ENCODE results near the gene ALDH18A1.
"Not testable (repeated sequence)": the region's sequence is repeated elsewhere in the genome, so short reads cannot be mapped to it uniquely, and the experiment has no call there.

The ALDH18A1 gene

DNA sequence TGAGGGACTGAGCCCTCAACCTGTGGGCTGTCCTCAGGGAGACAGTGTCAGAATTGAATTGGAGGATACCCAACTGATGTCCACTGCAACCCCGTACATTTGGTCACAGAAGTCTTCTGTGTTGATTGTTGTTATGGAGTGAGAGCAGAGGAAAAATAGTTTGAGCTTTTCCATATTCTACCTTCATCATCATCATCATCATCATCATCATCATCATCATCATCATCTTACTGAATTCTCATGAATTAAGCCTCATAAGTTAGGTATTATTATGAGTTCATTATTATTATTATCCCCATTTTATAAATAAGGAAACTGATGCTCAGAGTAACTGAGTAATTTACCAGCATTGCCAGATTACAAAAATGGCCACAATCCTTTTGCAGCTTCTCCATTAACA, 8.4 kb downstream of the ALDH18A1 start:
- no peak for DNase-seq

DNA sequence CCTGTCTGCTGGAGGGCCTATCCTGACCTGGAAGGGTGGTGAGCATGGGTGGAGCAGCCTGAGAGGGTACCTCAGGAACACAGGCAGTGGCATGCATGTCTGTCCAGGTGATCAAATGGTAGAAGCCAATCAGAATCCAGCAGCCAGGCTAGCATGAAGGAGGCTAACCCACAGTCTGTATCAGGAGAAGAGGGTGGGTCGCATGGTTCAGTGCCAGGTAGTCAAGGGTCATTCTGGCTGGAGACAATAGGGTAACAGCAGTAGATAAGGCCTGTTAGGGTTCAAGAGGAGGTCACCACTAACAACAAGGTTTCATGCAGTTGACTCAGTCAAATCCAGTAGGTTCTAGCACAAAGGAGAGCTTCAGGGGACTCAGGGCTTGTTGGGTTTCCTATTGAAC, 10.4 kb downstream of the ALDH18A1 start:
- no peak for DNase-seq

DNA sequence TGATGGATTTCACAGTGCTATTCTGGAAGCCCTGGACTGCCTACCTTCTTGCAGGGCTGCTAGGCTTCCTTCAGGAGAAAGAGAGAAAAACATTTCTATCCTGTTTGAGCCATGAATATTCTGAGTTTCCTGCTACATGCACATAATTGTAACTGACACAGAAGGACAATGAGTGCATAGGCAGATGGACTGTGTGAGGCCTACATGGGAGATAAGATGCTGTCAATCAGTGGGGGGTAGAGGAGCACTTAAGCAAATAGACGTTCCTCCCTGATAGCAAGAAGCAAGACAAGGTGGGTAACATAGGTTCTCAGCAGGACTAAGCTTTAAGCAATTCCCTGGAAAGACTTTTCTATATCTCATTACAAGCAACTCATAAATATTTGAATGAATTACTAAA, 11.6 kb downstream of the ALDH18A1 start:
- no peak for DNase-seq

DNA sequence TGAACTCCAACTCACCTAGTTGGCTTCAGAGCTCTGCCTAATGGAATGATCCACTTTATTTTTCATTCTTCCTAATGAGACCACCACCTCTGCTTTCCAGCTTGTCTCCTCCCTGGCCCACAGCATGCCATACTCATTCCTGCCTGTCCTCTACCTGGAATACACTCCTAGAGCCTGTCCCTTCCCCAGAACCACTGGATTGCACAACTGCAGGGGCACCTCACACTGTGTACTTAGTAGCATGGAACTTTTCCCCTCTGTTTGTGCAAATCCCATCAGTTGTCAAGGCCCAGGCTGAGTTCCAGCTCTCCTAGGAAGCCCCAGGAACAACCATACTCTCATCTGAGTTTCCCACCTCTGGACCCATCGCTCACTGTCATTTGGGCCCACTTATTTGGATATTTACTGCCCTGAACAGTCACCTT, 15.6 kb downstream of the ALDH18A1 start:
- DNase-seq, result no peak

DNA sequence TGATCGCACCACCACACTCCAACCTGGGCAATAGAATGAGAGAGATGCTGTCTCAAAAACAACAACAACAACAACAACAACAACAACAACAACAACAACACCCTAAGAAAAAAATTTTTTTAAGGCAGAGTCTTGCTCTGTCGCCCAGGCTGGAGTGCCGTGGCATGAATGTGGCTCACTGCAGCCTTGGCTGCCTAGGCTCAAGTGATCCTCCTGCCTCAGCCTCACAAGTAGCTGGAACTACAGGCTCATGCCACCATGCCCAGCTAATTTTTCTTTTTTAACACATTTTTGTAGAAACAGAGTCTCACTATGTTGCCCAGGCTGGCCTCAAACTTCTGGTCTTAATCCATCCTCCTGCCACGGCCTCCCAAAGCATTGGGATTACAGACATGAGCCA, 18.6 kb downstream of the ALDH18A1 start:
- no peak for DNase-seq

DNA sequence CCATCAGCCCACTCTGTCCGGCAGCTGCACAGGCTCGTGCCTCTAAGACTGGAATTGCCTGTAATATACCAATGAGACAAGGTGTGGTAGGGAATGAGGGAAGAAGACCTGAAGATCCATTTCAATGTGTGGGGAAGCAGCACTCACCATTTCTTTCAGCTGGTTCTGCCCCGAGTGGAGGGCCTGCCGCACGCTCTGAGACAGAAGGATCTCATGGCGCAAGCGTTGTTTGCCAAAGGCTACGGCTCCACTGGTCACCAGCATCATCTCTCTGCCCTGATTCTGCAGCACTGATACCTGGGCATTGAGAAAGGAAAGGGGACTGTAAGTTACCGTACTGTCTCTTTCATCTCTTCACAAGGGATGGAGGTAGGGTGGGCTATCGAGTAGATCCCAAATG, 19.4 kb downstream of the ALDH18A1 start:
- DNase-seq, result no peak

DNA sequence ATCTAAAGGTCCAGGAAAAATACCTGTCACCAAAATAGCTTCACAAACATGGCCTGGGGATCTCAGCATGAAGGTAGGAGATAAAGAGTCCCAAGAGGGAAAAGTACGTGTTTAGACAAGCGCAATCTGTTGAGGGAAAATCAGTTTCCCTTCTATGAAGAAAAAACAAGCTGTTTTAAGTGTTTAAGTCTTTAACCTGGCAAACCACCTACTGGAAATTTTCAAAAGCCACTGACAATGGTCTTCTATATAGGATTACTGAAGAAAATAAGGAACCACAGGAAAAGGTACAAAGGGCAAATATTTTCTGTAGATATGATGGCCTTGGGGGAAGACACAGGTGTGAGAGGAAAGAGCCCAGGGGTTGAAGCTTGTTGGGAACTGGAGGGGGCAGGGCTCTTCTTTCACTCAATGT, 21.2 kb downstream of the ALDH18A1 start:
- DNase-seq, result no peak

DNA sequence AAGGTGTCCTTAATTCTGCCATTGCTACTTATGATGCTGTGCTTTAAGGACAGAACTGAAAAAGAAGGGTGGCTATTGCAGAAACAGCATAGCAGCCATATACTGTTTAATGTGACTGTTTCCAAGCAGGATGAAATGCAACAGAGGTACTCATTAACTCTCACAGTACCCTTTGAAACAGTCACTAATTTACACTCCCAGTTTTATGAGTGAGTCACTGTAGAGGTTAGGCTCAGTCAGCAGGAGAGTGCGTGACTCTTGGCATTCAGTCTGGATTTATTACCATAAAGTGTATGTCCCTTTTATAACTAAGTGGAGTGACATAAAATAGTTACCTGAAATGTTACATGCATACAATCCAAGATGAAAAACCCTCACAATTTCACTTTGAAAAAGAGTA, 27.7 kb downstream of the ALDH18A1 start:
- no peak for DNase-seq

DNA sequence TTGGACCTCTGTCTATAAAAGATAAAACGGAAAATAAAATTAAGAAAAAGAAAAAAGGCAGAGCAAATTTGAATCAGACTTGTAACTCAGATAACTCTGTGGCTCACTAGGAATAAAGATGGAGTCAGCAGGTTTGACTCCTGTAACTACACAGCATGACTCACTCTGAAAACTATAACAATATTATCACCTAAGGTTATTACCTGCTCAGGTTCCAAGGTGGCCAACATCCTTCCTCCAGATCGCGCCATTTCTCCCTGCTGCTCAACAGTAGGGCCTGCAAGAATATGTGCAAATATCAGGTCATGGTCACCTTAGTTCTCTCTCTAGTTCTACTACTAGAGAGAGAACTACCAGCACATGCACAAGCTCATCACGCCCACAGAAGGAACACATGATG, 30.0 kb downstream of the ALDH18A1 start:
- no peak for DNase-seq

DNA sequence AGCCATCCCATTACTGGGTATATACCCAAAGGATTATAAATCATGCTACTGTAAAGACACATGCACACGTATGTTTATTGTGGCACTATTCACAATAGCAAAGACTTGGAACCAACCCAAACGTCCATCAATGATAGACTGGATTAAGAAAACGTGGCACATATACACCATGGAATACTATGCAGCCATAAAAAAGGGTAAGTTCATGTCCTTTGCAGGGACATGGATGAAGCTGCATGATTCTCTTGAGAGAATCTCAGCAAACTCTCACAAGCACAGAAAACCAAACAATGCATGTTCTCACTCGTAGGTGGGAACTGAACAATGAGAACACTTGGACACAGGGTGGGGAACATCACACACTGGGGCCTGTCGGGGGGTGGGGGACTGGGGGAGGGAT, 36.1 kb downstream of the ALDH18A1 start:
- not testable (repeated sequence) for DNase-seq

DNA sequence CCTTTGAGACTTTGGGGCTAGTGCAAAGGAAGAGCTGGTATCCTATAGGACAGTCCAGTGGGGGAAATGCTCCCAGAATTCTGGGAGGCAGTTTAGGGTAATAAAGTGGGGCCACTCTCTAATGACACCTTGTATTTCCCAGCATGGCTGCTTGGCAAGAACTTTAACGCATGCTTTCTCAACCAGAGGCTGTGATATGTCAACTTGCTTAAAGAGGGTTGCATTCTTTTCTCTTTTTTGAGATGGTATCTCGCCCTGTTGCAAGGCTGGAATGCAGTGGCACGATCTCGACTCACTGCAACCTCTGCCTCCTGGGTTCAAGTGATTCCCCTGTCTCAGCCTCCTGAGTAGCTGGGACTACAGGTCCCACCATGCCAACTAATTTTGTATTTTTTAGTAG, 38.4 kb downstream of the ALDH18A1 start:
- DNase-seq, result no peak

DNA sequence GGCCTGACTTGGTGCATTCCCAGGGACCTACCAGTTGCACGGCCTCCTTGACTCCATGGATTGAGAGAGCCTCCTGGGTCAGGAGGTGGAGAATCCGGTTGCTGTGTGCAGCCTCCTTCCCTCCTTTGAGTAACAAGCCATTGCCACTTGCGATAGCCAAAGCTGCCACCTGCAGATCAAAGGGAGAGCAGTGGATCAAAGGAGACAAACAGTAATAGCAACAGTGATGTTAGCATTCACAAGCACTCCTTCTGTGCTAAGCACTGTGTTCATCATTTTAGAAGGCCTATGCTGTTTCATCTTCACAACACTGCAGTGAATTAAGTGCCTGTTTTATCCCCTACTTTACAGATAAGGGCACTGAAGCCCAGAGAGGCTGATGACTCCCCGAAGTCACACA, 40.1 kb downstream of the ALDH18A1 start:
- no peak for DNase-seq

DNA sequence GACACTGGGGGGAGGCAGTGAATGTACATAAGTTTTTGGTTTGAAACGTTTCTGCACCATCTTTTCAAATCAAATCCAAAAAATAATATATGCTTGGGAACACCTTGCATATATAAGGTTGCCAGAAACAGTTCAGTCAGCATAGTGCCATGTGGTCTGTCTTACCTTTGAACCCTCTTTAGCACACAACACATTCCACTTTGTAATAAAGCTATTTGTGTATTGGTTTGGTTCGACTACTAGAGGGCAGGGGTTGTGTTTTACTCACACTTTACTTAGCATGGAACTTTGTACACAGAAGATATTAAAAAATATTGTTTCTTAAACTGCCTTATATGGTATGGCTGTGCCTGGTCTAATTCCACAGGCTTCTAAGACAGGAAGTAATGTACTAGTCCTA, 43.2 kb downstream of the ALDH18A1 start:
- no peak for DNase-seq

DNA sequence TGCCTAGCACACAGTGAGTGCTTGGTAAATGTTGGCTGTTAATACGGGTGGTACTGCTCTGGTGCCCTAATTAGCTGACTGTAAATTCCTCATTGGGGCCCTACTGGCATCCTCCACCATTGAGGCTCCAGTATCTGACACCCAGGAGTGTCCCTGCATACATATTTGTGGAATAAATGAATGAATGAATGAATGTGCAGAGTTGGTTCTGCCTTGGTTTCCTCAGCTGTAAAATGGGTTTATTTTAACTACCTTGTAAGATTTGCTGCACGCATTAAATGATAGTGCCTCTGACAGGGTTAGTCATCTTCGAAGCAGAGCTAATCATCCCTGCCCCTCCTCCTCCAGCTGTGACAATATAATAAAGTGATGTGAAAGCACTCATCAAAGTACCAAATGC, 45.8 kb downstream of the ALDH18A1 start:
- DNase-seq, result no peak

DNA sequence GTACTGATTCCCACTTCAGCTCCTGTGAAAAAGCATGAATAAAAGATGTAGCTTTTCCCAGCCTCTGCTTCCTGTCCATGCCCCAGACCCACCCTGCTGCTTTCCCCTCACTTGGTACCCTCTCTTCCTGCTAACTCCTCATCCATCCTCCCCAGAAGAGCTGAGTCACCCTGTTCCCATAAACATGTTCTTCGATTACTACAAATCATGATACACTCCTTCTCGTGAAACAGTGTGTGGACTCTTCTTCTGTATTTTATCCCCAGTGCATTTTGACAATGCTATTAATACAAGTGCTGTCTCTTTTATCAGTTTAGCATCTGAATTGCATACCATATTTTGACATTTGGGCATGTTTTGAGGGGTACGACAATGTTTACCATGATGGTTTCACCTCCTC, 49.6 kb downstream of the ALDH18A1 start:
- DNase-seq, result no peak

DNA sequence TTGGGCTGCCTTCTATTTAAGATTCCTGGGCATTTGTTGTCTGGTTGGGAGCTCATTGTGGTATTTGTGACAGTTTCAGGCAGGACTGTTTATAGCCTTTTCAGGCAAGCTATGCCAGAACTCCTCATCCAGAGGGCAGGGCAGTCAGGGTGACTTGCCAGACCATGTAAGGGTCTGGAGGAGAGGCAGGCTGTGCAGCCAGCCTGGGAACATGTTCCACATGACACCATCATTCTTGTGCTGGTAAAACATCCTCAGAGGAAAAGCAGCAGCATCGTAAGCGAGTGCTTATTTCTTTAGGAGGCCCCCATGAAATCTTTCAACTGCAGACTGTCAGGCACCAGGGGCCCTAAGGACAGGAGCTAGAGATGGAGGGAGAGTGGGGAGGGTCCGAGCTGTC, 51.3 kb downstream of the ALDH18A1 start:
- DNase-seq, result no peak

DNA sequence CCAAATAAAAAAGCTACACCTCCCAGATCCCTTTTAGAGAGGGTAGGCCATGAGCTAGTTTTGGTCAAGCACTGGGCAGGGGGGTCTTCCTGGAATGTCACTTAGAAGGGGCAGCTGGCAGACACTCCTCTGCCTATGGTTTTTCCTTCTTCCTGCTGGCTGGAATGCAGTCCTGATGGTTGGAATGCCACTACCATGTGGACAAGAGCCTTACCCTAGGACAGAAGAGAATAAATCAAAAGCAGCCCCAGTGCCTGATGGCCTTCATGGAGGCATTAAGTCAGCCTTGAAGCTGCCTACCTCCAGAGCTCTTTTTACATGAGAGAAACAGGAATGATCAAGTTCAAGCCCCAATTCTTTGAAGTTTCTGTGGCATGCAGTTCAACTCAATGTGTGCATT, 51.9 kb downstream of the ALDH18A1 start:
- no peak for DNase-seq

DNA sequence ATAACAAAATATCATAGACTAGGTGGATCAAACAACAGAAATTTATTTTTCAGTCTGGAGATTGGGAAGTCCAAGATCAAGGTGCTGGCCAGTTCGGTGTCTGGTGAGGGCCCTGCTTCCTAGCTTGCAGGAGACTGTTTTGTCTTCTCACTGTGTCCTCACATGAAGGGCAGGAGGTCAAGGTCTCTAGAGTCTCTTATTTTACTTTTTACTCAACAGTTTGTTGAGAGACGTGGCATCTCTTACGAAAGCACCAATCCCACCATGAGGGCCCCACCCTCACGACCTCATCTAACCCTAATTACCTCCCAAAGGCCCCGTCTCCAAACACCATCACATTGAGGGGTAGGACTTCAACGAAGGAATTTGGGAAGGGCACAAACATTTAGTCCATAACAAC, 54.1 kb downstream of the ALDH18A1 start:
- no peak for DNase-seq

DNA sequence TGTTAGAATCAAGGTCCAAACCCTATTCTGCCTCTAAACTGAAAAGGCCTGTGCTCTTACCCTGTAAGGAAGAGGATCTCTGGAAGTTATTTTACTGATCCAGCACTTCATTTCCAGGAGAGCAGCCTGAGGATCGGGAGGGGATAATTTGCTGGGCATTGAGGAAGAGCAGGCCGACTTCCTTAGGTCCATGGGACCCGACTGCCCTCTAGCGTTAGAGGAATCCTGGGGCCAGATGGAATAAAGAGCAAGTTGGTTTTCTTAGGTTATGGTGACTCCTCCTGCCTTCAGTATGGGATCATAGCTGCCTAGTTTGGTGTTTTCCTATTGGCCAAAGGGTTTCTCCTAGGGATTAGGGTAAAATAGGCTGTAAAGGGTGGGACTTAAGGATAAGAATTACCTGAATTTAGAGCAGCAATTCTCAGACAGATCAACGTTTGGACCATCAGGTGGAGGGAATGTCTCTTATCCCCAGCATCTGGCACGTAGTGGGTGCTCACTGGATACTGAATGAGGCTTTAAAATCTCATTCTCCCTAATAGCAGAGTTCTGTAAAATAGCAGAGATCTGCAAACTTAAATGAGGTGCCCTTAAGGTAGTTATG, 55.3 kb downstream of the ALDH18A1 start:
- DNase-seq, result peak; percentile 80 to 85 (median 83)

DNA sequence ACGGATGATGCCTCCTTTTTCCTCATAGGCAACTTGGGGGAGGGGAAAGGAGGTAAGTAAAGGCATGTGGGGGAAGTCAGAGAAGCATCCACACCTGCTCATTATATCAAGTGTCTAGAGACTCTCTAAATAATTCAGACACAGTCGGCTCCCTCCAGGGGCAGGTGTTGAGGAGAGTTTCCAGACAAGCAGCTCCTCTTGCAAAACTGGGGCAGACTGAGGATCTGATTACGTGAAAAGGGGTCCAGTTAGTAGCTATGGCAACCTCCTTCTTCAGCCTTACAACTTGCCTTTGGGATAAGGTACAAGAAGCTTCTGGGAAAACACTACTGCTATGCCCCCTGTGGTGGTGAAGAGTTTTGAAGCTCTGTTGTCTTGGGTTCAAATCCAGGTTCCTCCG, 56.4 kb downstream of the ALDH18A1 start:
- DNase-seq, result no peak

DNA sequence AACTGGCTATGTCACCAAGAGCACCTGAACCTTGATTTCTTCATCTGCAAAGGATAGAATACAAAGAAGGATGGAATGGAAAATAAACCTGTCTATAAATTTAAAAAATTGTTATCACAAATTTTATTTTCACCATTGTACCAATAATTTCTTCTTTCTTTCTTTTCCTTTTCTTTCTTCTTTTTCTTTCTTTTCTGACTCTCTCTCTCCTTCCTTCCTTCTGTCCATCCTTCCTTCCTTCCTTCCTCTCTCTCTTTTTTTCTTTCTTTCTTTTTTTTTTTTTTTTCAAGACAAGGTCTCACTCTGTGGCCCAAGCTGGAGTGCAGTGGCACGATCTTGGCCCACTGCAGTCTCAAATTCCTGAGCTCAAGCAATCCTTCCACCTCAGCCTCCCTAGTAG, 58.7 kb downstream of the ALDH18A1 start:
- DNase-seq, result no peak

DNA sequence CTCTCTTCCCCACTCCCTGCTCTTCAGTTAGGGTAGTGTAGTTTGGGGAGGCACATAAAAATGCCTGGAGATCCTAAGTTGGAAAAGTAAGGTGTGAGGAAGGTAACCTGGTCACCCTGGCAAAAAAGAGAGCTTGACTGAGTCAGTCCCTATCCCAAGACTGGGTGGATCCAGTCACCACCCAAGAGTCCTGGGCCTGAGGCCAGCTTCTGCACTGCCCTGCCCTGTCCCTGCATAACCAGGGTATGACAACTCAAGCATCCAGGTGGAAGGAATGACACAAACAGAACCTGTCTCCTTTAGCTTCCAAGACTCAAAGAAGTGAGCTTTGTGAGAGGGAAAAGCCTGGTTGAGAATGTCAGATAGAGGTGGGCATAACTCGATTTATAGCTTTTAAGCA, 68.5 kb downstream of the ALDH18A1 start:
- no peak for DNase-seq

DNA sequence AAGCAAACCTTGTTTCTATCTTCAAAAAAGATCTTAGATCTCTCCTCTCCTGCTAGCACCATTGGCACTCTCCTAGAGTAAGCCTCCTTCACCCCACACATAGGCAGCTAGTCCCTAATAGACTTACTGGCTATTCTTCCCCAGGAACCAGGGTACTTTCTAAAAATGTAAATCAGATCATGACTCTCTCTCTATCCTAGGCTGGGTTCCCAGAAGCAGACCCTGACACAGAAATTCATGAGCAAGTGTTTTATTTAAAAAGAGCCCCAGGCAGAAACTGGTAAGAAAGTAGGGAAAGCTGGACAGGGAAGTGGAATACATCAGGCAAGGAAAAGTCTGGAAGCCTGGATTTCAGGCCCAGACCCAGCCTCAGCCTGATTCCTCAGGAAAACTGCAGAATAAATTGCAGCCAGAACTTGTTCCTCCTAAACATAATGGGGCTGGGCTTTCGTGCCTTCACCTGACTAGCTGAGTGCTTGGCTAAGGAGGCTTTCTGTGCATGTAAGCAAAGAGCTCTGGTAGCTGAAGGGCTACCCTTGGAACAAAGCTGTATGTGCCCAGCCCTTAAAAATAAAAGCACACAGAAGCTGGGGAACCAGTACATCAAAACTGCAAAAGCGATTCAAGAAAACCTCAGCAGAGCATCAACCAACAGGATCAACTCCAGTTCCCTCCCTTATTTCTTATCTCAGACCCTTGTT, 76.5 kb downstream of the ALDH18A1 start:
- DNase-seq, result no peak

DNA sequence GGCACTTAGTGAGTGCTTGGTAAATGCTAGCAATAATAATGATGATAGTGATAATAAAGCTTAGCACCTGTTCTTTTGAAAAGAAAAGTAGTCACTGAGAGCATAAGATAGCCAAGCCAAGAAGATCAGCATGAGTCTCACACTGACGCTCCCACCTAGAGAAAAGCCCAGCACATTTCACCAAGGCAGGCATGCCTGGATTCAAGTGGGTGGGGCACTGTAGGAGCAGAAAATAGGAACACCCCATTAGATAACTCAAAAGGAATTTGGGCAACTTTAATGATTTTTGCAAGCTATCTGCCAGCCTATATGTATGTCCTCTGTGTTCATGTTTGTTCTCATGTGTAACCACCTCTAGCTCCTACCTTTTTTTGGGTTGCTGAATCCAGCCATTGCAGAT, 77.2 kb downstream of the ALDH18A1 start:
- no peak for DNase-seq

DNA sequence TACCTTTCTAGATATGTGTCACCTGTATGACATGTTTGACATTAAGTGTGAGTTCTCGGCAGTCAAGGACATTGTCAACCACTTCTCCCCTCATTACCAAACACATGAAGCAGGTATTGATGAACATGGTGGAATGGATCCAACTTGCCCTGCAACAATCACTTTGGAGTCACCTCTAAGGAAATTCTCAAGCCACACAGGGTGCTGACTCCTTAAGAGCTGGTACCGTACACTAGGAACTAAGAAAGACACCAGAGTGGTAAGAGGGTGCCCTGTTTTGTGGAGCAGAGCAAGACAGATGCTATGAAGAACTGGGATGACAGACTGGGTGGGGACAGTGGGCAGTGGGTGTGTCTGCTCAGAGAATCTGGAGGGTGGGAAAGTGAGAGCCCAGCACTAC, 77.9 kb downstream of the ALDH18A1 start:
- DNase-seq, result no peak
